IPS-11a (cell line): ENCODE results near the gene NRCAM.

Source experiments
- H3K4me3 ChIP-seq: one replicate; pipeline ENCODE4 v1.5.1; 2013; ENCODE audit warnings: low read depth, low read length, control low read depth

The NRCAM gene

GRCh38 chr7:108427766-108428165, 28.5 kb downstream of the NRCAM start:
- H3K4me3 ChIP-seq, result no peak overlapping the region

GRCh38 chr7:108425714-108426275, 30.4 kb downstream of the NRCAM start:
- H3K4me3 ChIP-seq, result no peak overlapping the region

- no peak overlapping the region for H3K4me3 ChIP-seq
Observed at GRCh38 chr7:108424013-108424412, 32.2 kb downstream of the NRCAM start.

- no peak overlapping the region for H3K4me3 ChIP-seq
Observed at GRCh38 chr7:108423089-108423989, 32.9 kb downstream of the NRCAM start.

GRCh38 chr7:108421720-108422331, 34.4 kb downstream of the NRCAM start:
- no peak overlapping the region for H3K4me3 ChIP-seq

- no peak overlapping the region for H3K4me3 ChIP-seq
Observed at GRCh38 chr7:108419961-108420908, 36.0 kb downstream of the NRCAM start.

GRCh38 chr7:108418946-108419345, 37.3 kb downstream of the NRCAM start:
- H3K4me3 ChIP-seq, result no peak overlapping the region

- H3K4me3 ChIP-seq, result no peak overlapping the region
Observed at GRCh38 chr7:108417926-108418325, 38.3 kb downstream of the NRCAM start.

GRCh38 chr7:108417144-108417543, 39.1 kb downstream of the NRCAM start:
- no peak overlapping the region for H3K4me3 ChIP-seq

GRCh38 chr7:108415821-108416536, 40.3 kb downstream of the NRCAM start:
- H3K4me3 ChIP-seq, result no peak overlapping the region

- H3K4me3 ChIP-seq, result no peak overlapping the region
Observed at GRCh38 chr7:108415084-108415483, 41.2 kb downstream of the NRCAM start.

GRCh38 chr7:108413782-108414492, 42.3 kb downstream of the NRCAM start:
- no peak overlapping the region for H3K4me3 ChIP-seq

GRCh38 chr7:108413337-108413736, 42.9 kb downstream of the NRCAM start:
- H3K4me3 ChIP-seq, result no peak overlapping the region

GRCh38 chr7:108409146-108409545, 47.1 kb downstream of the NRCAM start:
- no peak overlapping the region for H3K4me3 ChIP-seq

- H3K4me3 ChIP-seq, result no peak overlapping the region
Observed at GRCh38 chr7:108408296-108408991, 47.8 kb downstream of the NRCAM start.

GRCh38 chr7:108407676-108408075, 48.6 kb downstream of the NRCAM start:
- H3K4me3 ChIP-seq, result no peak overlapping the region

- H3K4me3 ChIP-seq, result no peak overlapping the region
Observed at GRCh38 chr7:108406222-108406890, 49.9 kb downstream of the NRCAM start.
